ENCODE results near the gene PITRM1.

PITRM1 gene

DNA sequence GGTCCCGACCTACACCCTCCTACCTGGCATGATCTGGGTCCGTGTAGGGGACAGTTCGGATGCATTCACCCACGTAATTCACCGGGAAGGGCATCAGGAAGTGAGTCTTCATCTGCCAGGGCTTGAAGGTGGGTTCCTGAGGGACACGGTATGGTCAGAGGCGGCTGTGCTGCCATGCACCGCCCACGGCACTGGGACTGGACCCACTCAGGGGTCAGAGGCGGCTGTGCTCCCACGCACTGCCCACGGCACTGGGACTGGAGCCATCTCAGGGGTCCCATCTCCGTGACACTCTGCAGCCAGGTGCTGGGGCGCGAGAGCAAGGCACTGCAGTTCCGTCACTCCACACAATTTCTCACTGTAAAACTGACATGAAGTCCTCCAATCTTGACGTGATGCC is 29.2 kb downstream of the PITRM1 start:
- H3K27ac ChIP-seq, result no peak overlapping the region
- no peak for DNase-seq (ENCODE audit: low read depth, low spot score)

GRCh38 chr10:3142146-3142875 is 30.3 kb downstream of the PITRM1 start:
- H3K27ac ChIP-seq, result peak overlapping the region; percentile 2

GRCh38 chr10:3141351-3142005 is 31.1 kb downstream of the PITRM1 start:
- H3K27ac ChIP-seq, result no peak overlapping the region
- DNase-seq (ENCODE audit: low read depth, low spot score), result no peak

More at GRCh38 chr10:3142146-3142875, 30.3 kb downstream of the PITRM1 start:
- no peak for DNase-seq (ENCODE audit: low read depth, low spot score)

DNA sequence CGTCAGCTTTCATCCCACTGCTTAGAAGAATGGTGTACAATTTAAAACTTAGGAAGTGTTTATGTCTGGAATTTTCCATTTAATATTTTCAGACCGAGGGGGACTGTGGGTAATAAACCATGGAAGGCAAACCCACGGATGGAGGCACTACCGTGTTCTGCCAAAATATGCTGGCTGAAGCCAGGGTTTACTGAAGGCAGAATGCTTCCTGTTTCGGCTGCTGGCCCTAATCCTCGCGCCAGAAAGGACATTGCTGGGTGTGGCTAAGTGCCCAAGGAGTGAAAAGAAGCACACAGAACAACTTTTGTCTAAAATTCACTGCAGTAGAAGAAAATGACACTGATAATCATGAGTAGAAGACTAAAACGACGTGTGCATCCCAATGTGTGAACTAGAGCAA is 32.3 kb downstream of the PITRM1 start:
- no peak overlapping the region for H3K27ac ChIP-seq
- no peak for DNase-seq (ENCODE audit: low read depth, low spot score)

DNA sequence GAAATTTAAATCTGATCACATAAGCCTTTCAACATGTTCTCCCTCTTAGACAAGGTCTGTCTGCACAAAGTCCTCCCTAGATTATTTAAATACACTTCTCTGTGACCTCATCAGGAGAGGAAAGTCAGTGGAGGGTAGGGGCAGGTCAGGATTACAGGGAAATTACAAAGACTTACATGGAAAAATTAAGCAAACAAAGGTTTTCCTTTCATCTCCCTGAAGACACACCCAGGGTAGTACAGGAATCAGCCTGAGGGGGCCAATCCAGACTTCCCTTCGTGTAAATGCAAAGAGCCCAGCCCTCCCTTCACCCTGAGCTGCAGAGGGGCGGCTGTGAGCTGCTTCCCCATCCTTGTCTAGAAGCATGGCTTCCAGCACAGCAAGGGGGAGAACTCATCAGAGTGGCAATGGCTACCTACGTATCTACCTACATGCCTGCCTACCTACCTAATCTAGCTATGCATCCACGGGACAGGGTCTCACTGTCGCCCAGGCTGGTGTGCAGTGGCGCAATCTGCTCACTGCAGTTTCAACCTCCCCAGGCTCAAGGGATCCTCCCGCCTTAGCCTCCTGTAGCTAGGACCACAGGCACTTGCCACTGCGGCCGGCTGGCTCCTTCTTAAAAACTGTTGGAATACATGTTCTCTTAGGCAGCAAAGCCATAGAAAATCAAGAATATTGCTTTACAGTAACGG is 33.2 kb downstream of the PITRM1 start:
- H3K27ac ChIP-seq, result peak overlapping the region; percentile 8
- no peak for DNase-seq (ENCODE audit: low read depth, low spot score)

GRCh38 chr10:3137958-3138726 is 34.4 kb downstream of the PITRM1 start:
- no peak overlapping the region for H3K27ac ChIP-seq
- DNase-seq (ENCODE audit: low read depth, low spot score), result no peak

DNA sequence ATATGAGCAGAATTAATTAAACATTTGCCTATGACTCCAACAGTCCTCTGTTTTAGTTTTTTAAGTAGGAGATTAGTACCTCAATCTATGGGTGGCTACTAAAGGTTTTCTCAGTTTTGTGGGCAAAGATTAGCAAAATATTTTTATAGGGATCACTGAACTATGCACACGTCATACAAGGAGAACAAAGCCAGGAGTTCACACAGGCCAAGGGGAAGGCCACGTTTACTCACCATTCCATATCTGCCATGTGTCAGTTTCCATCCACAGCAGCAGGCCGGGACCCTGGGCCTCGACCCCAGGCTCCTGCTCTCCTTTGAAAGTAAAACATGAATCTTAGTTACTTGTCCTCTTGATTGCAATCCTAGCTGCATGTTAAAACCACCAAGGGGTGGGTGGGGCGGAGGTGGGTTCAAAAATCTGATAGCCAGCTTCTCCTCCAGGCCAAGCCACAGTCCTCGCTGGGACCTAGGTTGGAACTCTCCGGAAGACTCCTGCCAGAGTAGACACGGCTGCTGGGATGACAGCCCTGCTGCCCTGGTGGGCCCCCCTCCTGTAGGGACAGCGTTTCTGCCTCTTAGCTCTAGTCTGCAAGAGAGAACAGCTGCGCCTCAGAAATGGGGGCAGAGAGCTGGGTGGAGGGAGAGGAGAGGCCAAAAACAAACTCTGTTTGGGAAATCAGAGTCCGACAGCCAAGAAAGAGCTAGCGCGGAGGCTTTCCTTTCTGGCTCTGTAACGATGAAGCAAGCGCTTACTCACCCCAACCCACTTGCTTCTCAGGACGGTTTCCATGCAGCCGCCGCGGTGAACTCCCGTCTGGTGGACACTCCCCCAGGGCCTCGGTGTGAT is 35.6 kb downstream of the PITRM1 start:
- peak overlapping the region; percentile 26 for H3K27ac ChIP-seq
- DNase-seq (ENCODE audit: low read depth, low spot score), result no peak

DNA sequence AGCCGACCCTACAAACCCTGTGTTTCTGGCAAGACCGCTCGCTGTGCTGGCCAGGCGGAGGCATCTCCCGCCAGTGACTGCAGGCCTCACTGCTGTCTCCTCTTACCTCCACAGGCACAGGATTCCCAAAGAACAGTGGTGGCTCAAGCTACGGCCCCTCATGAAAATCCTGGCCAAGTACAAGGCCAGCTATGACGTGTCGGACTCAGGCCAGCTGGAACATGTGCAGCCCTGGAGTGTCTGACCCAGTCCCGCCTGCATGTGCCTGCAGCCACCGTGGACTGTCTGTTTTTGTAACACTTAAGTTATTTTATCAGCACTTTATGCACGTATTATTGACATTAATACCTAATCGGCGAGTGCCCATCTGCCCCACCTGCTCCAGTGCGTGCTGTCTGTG is 36.2 kb downstream of the PITRM1 start:
- DNase-seq (ENCODE audit: low read depth, low spot score), result no peak
- H3K27ac ChIP-seq, result peak overlapping the region; percentile 26

DNA sequence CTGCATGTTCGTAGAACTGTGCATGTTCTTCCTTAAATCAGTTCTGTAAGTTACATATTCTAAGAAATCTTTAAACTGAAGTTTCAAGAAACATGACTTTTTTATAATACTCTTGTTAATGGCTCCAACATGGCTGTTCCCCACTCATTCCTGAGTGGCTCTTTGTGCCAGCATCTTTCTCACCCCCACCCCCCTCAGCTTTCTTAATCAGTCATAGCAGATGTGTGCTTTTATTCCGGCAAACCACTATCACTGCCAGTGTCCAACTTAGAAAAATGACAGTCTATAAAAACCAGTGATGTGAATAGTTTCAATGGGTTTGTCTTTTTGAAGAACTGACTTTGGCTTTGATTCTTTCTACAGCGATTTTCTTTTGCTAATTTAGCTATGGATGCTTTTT is 37.6 kb downstream of the PITRM1 start:
- H3K27ac ChIP-seq, result no peak overlapping the region
- no peak for DNase-seq (ENCODE audit: low read depth, low spot score)

DNA sequence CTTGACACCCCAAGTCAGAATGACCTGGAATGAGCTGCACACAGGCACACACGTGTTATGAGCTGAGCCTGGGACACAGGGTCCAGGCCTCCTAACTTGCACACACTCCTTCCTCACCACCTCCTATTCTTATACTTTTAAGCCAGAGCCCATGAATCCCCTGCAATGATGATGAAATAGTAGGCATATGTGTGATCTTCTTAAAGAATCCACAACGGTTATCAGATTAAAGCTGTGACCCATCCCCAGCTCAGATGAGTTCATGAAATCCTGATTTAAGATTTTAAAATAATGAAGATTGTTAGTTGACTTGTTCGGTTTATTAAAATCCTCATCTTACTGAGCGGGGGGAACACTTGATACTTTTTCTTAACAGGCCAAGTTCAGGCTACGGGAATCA is 38.6 kb downstream of the PITRM1 start:
- no peak for DNase-seq (ENCODE audit: low read depth, low spot score)

GRCh38 chr10:3132036-3133025 is 40.3 kb downstream of the PITRM1 start:
- H3K27ac ChIP-seq, result peak overlapping the region; percentile 67

More for the DNA sequence above, 38.6 kb downstream of the PITRM1 start:
- peak overlapping the region; percentile 67 for H3K27ac ChIP-seq

DNA sequence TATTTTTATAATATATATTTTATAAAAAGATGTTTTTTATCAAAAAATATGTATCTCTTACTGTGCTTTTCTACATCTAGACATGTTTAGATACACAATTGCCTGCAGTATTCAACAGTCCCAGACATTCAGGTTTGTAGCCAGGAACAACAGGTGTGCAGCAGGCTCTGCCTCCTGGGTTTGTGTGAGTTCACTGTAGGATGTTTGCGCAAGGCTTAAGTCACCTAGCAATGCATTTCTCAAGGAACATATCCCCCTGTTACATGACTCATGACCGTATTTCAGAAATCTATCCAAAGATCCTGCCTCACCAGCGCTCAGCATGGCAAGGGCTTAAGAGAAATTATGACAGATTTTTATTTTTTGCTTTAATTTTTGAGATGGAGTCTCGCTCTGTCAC is 41.5 kb downstream of the PITRM1 start:
- DNase-seq (ENCODE audit: low read depth, low spot score), result peak; percentile 84
- peak overlapping the region; percentile 67 for H3K27ac ChIP-seq

More at GRCh38 chr10:3132036-3133025, 40.3 kb downstream of the PITRM1 start:
- no peak for DNase-seq (ENCODE audit: low read depth, low spot score)

GRCh38 chr10:3129581-3130340 is 42.8 kb downstream of the PITRM1 start:
- no peak for DNase-seq (ENCODE audit: low read depth, low spot score)

GRCh38 chr10:3128379-3129130 is 44.0 kb downstream of the PITRM1 start:
- DNase-seq (ENCODE audit: low read depth, low spot score), result no peak
- no peak overlapping the region for H3K27ac ChIP-seq

More at GRCh38 chr10:3129581-3130340, 42.8 kb downstream of the PITRM1 start:
- H3K27ac ChIP-seq, result peak overlapping the region; percentile 67

GRCh38 chr10:3127921-3128320 is 44.7 kb downstream of the PITRM1 start:
- no peak for DNase-seq (ENCODE audit: low read depth, low spot score)
- H3K27ac ChIP-seq, result no peak overlapping the region

- peak overlapping the region; percentile 18 for H3K27ac ChIP-seq
- DNase-seq (ENCODE audit: low read depth, low spot score), result no peak
Measured at GRCh38 chr10:3126741-3127346, 45.7 kb downstream of the PITRM1 start.

Measured in epithelial cell of prostate (primary cell).